OCI-M2 (cell line): ENCODE measurements around the gene MXD3.
"Not testable (repeated sequence)": the region's sequence is repeated elsewhere in the genome, so short reads cannot be mapped to it uniquely, and the experiment has no call there.

ENCODE experiments used
- DNase-seq: peaks from one replicate; lab custom pipeline; 2025; ENCODE audit not compliant: unreplicated experiment; lab: John Stamatoyannopoulos, UW

MXD3 gene

DNA sequence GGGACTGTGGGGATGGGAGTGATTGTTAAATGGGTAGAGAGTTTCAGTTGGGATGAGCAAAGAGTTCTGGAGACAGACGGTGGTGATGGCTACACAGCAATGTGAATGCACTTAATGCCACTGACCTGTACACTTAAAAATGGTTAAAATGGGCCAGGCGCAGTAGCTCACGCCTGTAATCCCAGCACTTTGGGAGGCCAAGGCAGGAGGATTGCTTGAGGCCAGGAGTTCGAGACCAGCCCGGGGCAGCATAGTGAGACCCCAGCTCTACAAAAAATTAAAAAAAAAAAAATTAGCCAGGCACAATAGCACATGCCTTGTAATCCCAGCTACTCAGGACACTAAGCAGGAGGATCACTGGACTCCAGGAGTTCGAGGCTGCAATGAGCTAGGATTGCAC lies 32.1 kb upstream of the MXD3 start:
- no peak for DNase-seq

- DNase-seq, result not testable (repeated sequence)
Measured at GRCh38 chr5:177343000-177343399, 31.3 kb upstream of the MXD3 start.

DNA sequence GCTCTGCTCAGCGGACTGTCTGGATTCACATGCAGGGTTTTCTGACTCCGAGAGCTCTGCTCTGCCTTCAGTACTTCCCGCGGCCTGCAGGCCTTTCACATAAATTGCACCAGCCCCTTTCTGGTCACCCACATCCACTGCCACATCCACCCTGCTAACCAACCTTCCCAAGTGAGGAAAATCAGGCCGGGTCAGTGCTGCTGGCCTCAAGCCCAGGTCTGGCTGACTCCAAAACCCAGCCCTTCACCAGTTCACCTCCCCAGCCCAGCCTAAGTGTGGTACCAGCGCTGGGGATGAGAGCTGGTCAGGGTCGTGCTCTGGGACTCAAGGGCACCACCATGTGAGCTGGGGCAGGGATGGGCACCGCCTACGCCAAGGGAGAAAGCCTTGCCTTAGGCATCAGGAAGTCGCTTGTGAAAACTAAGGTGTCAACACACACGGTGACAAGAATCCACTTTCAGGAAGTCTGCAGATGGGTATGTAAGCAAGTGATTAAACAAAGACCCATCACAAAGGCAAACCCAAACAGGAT lies 27.5 kb upstream of the MXD3 start:
- DNase-seq, result no peak

DNA sequence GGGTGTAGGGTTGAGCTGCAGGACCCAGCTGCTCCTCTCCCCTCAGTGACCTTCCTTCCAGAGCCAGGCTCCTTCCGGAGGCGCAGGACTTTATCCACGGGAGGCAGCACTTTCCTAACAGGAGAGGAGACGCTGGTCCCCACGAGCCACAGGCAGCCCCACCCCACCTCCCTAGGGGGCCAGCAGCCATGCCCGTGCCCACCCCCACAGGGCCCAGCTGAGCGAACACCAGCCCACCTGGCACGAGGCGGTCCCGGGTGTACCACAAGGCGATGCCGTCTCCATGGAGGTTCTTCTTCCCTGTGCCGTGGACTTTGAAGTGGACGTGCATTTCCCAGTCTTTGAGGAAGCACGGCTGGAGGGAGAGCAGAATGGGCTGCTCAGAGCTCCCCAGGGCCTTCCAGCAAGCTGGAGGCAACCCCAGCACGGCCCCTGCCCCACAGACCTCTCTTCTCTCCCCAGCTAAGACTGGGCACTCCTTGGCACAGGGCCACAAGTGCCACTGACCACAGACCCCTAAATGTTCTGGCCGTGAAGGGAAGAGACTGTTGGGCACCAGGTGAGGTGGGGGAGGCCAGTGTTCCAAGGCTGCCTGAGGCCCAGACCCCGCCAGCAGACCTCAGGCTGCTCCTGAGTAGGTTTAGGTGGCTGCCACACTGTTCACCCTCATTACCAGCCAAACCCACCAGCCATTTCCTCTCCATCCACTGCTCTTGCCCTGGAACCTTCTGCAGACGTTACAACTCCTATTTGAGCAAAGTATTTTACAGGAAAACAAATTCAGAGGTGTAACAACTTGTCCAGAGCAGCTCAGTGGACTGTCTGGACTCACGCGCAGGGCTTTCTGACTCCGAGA lies 26.8 kb upstream of the MXD3 start:
- DNase-seq, result no peak

DNA sequence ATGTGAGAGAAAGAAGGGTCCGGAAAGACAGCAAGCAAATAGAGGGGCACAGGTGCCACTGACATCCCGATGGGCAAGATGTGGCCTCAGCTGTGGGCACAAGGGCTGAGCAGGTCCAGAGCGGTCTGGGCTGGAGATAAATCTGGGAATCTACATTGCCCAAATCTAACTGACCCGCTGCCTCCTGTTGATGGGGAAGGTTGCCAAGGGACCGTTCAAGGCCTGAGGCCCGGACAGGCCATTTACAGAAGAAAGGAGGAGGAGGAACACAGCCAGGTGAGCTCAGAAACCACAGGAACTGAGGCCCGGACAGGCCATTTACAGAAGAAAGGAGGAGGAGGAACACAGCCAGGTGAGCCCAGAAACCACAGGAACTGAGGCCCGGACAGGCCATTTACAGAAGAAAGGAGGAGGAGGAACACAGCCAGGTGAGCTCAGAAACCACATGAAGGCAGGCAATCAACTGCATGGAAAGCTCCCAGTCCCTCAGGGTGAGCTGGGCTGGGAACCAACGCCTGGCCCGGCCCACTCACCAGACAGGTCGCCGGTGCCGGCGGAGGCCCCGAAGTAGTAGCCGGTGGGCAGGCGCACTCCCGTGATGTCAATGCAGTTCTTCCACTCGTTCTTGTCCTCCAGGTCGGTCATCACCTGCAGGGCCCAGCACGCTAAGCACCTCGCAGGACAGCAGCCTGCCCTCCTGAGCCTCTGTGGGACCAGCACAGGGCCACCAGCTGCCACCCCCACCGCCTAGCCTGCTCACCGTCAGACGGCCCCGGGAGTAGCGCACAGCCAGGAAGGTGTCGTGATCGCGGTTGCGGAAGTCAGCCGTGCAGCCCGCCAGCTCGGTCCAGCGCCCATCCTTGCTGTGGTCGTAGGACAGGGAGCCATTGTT lies 25.2 kb upstream of the MXD3 start:
- DNase-seq, result no peak

DNA sequence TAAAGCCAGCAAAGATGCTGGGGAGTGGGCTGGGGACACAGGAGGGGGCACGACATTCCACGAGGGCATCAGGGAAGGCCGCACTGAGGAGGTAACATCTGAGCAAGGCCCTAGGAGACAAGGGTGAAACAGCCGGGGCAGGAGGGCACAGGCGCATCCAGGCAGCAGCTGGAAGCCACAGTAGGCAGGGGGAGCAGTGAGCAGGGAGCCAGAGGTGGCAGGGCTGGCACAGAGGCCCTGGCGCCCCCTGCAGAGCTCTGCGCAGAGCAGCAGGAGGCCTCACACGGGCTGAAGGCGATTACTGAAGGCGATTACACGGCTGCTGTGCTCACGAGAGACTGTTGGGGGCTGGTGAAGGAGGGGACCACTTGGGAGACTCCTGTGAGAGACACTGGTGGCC lies 24.4 kb upstream of the MXD3 start:
- no peak for DNase-seq

GRCh38 chr5:177335701-177336065 lies 24.0 kb upstream of the MXD3 start:
- DNase-seq, result no peak

DNA sequence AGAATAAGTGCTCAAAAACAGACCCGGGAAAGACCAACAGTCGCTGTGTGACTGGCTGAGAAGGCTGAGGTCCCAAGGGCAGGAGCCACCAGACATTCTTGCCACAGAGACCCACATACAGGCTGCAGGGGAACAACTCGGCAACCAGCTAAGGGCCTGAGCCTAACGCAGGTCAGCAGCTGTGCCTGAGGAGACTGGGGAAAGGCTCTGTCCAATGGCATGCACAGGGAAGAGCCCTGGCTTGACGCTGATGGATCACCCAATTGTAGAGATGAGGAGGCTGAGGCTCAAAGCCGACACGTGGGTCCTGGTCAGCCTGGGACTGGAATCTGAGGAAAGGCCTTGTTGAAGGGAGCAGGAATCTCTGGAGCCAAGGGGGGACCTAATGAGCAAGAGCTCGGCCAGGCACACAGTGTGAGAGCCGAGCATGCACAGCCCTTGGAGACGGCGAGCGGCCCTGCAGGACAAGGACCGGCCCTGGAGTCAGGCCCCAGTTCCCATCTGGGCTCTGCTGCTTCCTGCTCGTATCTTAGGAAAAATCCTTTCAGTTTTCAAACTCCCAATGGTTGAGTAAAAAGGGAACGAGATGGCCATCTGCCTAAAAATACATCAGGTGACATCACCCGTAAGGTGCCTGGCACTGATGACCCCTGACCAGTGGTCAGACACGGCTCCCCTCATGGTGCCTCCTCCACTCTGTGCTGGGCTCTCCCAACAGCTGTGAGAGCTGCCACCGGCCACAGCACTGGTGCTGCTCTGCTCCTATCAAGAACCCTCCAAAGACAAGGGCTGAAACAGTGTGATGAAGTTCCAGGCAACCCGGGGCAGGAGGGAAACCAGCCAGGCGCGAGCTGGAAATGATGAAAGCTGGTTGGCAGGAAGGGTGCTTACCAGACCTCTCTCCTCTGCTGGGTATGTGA lies 23.3 kb upstream of the MXD3 start:
- DNase-seq, result no peak

DNA sequence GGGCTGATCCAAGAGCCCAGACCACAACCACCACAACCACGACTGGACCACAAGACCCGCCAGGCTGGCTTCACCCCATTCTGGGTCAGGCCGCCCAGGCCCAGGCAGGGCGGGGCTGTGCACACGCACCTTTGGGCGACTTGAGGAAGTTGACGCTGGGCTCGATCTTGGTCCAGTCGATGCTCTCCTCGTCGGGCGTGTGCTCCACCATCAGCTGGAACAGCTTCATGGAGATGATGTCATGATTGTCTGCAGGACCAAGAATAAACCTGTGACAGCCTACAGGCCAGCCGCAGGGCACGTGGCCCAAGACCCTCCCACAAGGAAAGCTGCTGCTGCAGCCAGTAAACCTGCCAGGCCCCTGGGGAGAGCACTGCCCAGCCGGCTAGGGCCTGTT lies 22.5 kb upstream of the MXD3 start:
- no peak for DNase-seq

- no peak for DNase-seq
Measured at GRCh38 chr5:177333420-177334154, 21.9 kb upstream of the MXD3 start.

DNA sequence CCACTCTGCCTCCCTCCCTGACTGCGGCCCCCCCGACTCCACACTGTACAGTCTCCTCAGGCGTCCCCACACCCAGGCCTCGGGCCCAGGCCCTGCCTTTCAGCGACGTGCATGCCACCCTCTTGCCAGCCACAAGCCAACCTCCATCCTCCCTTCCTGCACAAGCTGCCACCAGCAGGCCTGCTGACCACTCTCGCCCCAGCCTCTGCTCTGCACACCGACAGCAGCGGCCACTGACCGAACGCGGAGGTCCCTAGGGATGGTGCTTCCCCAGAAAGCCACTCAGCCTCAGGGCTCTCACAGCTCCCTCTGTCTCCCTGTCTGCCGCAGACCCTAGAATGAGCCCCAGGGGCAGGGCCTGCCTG lies 21.2 kb upstream of the MXD3 start:
- no peak for DNase-seq

DNA sequence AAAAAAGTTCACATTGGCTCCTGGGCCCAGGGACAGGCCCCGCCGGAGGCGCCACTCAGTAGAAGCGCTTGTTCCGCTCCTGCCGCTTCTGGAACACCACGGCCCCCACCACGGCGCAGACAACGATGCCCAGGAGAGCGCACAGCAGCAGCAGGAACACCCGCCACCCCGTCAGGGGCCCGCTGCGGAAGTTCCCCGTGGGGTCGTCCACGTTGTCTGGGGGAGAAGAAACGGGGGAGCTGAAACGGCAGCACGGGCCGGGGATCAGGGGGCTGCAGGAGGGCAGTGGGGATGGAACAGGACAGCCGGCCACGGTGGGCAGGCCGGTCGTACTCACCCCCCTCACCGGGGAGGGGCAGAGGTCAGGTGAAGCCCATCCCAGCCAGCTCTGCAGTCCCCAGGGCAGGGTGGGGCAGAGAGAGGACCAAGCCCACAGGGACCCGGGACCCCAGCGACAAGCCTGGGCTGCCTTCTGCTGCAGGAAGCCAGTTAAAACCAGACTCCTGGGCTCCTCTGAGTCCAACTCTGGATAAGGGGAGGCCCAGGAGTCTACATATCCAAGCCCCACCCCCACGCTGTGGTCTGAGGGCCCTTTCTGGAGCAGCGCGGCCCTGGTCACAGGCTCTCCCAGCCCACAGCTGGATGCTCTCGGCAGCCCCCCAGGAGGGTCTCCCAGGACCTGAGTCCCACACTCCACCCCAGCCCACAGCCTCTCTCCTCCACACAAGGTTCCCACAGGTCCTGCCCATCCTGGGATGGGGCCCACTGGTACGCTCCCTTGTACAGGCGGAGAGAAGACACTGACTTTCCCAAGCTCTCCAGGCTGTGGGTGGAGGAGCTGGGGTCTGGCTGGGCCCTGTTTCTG lies 20.6 kb upstream of the MXD3 start:
- no peak for DNase-seq

DNA sequence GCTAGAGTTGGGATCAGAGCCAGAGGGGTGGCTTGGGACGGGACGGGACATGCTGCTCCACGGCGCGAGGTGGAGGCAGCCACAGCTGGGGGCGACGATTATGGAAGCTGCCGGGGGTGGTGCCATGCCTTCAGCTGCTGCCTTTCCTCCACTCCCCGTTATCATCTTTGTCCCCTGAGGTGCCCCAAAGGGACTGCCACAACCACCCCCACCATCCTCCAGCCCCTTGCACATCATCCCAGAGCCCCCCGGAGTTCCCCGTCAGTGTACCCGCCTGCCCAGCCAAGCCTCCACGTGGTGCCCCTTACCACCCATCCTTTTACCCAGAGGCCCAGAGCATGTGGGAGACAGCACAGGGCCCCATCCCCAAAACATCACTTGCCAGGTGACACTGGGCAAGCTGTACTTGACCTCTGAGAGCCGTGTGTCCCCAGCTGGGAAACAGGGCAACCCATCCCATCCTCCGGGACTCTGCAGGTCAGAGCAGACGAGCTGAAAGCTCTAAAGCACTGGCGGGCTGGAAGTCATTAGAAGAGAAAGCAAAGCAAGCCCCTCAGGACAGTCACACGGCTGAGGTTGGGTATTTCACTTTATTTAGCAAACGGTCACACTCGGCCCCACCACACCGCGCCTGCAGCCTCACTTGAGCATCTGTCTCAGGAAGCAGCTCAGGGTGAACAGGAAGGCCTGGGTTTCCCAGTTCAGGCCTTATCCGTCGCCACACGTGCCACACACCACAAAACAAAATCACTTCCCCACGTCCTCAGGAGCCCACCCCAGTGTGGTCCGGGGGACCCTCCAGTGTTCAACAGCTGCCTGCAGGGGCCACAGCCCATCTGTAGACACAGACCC lies 19.5 kb upstream of the MXD3 start:
- DNase-seq, result no peak

DNA sequence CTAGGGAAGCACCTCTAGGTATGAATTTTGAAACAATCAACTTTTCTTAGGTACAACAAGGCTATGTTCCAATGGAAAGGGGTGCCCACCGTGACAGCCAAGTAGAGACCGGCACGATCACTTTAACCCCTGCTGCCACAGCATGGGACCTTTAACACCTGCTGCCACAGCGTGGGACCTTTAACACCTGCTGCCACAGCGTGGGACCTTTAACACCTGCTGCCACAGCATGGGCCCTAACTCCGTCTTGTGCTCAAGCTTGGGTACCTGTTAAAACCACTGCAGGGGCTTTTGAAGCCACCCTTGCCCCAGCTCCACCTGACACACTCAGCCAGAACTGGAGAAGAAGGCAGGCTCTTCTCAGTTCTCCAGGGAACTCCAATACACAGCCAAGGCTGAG lies 18.2 kb upstream of the MXD3 start:
- no peak for DNase-seq

- DNase-seq, result no peak
Measured at GRCh38 chr5:177328545-177329231, 17.0 kb upstream of the MXD3 start.

- DNase-seq, result no peak
Measured at GRCh38 chr5:177327539-177328522, 16.1 kb upstream of the MXD3 start.
